Measurements from ENCODE around the gene RAPGEF4.
A peak's percentile ranks its signal among the peaks of the same experiment; 100 is the strongest.

RAPGEF4 gene

GRCh38 chr2:172914341-172915008 is 178.8 kb downstream of the RAPGEF4 start:
- no peak for DNase-seq

GRCh38 chr2:172917716-172918115 is 182.1 kb downstream of the RAPGEF4 start:
- no peak for DNase-seq

- no peak for DNase-seq
Measured at GRCh38 chr2:172919732-172920131, 184.1 kb downstream of the RAPGEF4 start.

- no peak for DNase-seq
Measured at GRCh38 chr2:172921532-172922236, 186.0 kb downstream of the RAPGEF4 start.

DNA sequence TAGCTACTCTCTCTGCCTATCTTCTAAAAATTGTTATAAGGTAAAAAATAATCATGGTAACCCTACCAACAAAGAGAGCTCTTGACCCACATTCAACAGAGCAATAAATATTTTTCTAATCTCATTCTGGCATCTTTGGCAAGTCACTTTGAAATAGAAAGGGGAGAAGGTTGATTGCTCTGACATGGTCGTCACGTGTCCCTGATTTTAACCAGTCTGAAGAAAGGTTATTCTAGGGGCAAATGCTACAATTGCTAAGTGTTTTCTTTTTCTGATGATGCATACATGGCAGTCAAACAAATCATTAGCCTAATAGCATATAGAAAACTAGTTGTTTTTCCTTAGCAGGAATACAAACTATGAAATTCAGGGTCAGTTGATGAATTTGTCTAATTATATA is 186.7 kb downstream of the RAPGEF4 start:
- peak; percentile 21 for DNase-seq

GRCh38 chr2:172922815-172923214 is 187.2 kb downstream of the RAPGEF4 start:
- DNase-seq: no peak

GRCh38 chr2:172924097-172924660 is 188.5 kb downstream of the RAPGEF4 start:
- DNase-seq: no peak

DNA sequence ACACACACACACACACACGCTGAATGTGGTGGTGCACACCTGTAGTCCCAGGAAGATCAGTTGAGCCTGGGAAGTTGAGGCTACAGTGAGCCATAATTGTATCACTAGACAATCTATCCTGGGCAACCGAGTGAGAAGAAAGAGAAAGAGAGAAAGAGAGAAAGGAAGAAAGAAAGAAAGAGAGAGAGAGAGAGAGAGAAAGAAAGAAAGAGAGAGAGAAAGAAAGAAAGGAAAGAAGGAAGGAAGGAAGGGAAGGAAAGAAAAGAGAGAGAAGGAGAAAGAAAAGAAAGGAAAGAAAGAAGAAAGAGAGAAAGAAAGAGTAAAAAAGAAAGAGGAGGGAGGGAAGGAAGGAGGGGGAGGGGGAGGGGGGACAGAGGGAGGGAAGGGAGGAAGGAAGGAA is 190.0 kb downstream of the RAPGEF4 start:
- no peak for DNase-seq

DNA sequence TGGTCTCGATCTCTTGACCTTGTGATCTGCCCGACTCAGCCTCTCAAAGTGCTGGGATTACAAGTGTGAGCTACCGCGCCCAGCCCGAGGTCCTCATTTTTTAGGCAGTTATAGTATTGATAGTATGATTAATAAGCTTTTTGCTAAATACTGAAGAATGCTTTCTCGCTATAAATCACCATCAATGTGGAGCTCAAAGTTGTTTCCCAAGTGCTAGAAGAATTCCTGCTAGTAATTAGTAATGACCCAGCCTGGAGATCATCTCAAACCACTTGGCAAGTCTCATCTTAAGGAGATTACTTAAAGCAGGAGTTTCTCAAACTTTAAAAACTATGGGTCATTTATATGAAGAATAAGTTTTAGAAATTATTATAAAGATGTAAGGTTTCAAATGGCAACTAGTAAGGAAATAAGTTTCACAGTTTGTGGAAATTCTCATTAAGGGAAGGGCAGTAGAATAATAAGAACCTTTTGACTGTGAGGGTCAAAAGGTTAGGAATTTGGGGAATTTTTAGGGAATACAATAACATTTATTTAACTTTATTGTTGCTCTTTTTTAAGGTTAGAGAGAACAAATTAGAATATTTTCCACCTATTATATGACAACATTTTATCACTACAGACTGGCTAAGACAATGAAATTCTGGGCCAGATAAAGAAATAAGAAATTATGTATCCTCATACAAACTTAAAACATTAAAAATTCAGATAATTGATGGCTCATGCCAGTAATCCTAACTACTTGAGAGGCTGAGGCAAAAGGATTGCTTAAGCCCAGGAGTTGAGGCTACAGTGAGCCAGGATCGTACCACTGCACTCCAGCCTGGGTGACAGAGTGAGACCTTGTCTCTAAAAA is 191.4 kb downstream of the RAPGEF4 start:
- no peak for DNase-seq

GRCh38 chr2:172927641-172928357 is 192.2 kb downstream of the RAPGEF4 start:
- peak; percentile 58 for DNase-seq

DNA sequence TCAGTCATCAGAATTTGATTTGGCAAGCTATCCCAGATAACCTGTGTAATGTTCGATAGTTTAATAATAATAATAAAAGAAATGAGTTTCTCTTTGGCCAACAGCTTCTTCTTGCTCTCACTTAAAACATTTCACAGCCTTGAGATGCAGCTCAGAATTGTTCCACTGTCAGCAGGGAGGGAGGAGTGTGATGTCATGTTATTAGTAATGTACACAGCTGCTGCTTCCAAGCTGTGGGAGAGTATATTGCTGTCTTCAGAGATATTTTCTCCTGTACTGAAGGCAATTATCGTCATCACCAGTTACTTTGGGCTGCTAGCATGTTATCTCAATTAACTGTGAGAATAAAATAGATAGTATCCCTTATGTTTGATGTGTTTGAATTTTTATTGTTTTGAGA is 193.1 kb downstream of the RAPGEF4 start:
- no peak for DNase-seq

- DNase-seq: no peak
Measured at GRCh38 chr2:172929644-172930043, 194.0 kb downstream of the RAPGEF4 start.

- DNase-seq: no peak
Measured at GRCh38 chr2:172930871-172931255, 195.2 kb downstream of the RAPGEF4 start.

DNA sequence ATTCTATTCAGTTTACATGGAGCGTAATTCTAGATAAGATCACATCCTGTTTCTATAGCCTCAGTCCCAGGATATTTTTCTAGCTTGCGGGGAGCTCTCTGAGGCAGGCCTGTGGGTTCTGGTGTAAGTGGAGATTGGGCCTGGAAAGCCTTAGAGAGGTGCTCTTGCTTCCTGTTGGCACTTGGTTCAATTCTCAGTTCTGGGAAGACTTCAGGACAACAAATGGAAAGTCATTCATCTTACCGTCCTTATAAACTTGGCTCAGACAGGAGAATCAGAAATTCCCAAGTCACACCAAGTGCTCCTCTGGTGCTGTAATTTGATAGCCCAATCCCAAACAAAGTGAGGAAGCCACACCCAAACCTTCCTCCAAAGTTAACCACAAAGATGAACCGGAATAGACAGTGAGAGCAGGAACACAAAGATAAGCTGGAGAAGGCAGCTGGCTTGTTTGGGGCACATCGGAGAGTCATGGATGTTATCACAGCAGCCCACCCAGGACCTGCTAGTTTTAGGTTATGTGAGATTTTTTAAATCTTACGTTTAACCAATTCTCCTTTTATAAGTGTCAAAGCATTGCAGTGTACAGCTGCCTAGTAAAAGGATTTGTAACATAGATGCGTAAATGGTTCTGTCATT is 195.7 kb downstream of the RAPGEF4 start:
- peak; percentile 79 for DNase-seq

GRCh38 chr2:172931918-172932520 is 196.4 kb downstream of the RAPGEF4 start:
- DNase-seq: peak; percentile 82

- DNase-seq: no peak
Measured at GRCh38 chr2:172937884-172938712, 202.5 kb downstream of the RAPGEF4 start.

DNA sequence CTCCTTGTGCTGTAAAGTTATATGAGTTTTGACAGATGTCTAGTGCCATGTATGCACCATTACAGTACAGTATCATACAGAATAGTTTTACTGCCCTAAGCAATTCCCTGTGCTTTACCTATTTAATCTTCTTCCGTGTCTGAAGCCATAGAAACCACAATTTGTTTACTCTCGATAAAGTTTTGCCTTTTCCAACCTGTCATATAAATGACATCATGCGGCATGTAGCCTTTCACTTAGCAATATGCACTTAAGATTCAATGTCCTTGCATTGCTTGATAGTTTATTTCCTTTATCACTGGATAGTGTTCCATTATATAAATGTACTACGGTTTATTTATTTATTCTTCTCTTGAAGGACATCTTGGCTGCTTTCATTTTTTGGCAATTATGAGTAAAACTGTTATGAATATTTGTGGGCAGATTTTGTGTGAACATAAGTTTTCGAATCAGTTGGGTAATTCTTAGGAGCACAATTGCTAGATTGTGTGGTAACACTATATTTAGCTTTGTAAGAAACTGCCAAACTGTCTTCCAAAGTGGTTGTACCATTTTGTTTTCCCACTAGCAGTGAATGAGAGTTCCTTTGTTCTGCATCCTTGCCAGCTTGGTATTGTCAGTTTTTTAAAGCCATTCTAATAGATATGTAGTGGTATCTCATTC is 203.2 kb downstream of the RAPGEF4 start:
- DNase-seq: no peak

- DNase-seq: no peak
Measured at GRCh38 chr2:172943539-172943938, 207.9 kb downstream of the RAPGEF4 start.

- no peak for DNase-seq
Measured at GRCh38 chr2:172944022-172944793, 208.6 kb downstream of the RAPGEF4 start.

All from DMS79 treated with DMSO at 0.1 percent for 48 hours (cell line).